ENCODE results near the gene BEND7.
A peak's percentile ranks its signal among the peaks of the same experiment; 100 is the strongest.
"Not testable (repeated sequence)": the region's sequence is repeated elsewhere in the genome, so short reads cannot be mapped to it uniquely, and the experiment has no call there.

The BEND7 gene

GRCh38 chr10:13440185-13441061, 88.4 kb downstream of the BEND7 start:
- peak; percentile 77 for DNase-seq (ENCODE audit: low spot score)
- in situ Hi-C loops (cut with MboI; ENCODE audit: low pct_unique_long_range_greater_than_20kb, low sequenced_read_pairs, unreplicated experiment), result no loop called here
- TF ChIP-seq CTCF (IDR thresholded peaks at IDR 0.05; ENCODE audit: extremely low read depth, insufficient read depth, missing control alignments), result peak; percentile 87

DNA sequence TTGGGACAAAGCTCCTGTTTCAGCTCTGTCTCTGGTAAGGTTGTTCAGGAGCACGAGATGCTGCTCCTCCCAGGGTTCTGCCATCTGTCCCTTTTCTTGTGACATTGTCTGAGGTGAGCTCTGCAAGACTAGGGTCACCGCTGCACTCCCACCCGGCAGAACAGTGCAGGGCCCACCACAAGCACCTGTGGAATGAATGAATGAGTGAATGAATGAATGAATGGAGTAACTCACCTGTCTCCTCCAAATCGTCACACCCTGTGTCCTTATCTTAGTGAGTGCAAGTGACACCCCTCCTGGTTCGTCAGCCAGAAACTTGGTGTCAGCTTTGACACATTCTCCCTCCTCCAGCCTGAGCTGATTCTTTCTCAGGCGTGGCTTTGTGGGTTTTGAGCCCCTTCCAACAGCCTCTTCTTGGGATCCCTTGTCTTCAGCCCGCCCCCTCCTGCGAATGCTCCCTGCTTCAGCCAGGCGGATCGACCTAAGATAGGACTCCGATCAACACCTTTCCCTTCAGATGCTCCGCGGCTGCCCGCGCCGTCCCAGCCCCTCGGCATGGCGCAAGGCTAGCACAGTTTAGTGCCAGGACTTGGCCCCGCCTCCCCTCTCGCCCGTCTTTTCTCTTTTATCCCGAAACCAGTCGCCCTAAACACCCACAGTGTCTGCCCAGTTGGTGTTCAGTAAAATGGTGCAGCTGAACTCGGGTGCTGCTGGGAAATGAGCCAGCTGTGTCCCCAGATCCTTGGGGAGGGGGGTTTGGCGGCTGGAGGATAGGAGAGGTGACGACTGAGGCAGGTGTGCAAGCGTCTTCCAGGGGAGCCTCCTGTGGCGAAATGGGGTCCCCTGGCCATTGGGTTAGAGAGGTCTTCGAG, 89.3 kb downstream of the BEND7 start:
- in situ Hi-C loops (cut with MboI; ENCODE audit: low pct_unique_long_range_greater_than_20kb, low sequenced_read_pairs, unreplicated experiment), result no loop called here
- no peak for TF ChIP-seq CTCF (IDR thresholded peaks at IDR 0.05; ENCODE audit: extremely low read depth, insufficient read depth, missing control alignments)
- DNase-seq (ENCODE audit: low spot score), result no peak

DNA sequence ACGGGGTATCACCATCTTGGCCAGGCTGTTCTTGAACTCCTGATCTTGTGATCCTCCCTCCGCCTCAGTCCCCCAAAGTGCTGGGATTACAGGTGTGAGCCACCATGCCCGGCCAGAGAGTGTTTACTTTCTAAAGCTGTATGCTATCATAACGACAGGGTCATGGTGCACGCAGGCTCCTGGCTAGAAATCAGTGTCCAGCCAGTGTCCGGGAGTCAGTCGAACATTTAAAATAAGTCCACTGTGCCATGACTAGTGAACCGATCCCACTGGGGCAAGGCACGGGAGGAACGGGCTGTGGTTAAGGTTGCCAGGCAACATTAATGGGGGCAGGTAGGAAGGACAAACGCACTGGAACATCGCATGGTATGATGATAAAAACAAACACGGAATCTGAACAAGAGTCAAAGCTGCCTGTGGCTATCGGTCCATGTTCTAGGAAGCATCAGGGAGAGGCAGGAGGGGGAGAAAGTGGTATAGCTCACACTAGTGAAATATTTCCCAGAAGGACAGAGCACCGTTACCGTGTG, 91.7 kb downstream of the BEND7 start:
- no peak for TF ChIP-seq CTCF (IDR thresholded peaks at IDR 0.05; ENCODE audit: extremely low read depth, insufficient read depth, missing control alignments)
- in situ Hi-C loops (cut with MboI; ENCODE audit: low pct_unique_long_range_greater_than_20kb, low sequenced_read_pairs, unreplicated experiment), result no loop called here
- DNase-seq (ENCODE audit: low spot score), result no peak

DNA sequence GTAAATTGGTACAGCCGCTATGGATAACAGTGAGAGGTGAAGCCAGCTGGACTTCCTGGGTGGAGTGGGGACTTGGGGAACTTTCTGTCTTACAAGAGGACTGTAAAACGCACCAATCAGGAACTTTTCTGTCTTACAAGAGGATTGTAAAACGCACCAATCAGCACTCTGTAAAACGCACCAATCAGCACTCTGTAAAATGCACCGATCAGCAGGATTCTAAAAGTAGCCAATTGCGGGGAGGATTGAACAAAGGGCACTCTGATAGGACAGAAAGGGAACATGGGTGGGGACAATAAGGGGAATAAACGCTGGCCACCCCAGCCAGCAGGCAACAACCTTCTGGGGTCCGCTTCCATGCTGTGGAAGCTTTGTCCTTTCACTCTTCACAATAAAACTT, 100.9 kb downstream of the BEND7 start:
- in situ Hi-C loops (cut with MboI; ENCODE audit: low pct_unique_long_range_greater_than_20kb, low sequenced_read_pairs, unreplicated experiment); DNase-seq (ENCODE audit: low spot score): not testable (repeated sequence)

GRCh38 chr10:13425397-13425796, 103.4 kb downstream of the BEND7 start:
- DNase-seq (ENCODE audit: low spot score), result no peak
- in situ Hi-C loops (cut with MboI; ENCODE audit: low pct_unique_long_range_greater_than_20kb, low sequenced_read_pairs, unreplicated experiment), result no loop called here
- no peak for TF ChIP-seq CTCF (IDR thresholded peaks at IDR 0.05; ENCODE audit: extremely low read depth, insufficient read depth, missing control alignments)

DNA sequence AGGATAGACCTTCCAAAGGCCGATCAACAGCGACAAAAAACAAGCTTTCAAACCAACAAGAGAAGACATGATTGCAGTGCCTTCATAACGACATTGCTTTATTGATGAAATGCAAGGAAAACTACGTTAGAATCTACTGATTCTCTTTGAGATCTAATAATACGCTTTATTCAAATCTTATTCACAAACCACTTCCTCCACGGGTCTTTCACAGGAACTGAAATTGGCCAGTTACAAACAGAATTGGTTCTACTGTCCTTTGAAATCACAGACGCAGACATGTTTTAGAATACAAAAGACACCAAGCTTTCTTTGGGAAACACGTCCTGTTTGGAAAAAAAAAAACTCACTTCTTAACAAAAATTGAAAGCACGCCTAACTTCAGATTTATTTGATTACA, 106.0 kb downstream of the BEND7 start:
- no peak for DNase-seq (ENCODE audit: low spot score)
- in situ Hi-C loops (cut with MboI; ENCODE audit: low pct_unique_long_range_greater_than_20kb, low sequenced_read_pairs, unreplicated experiment), result no loop called here
- no peak for TF ChIP-seq CTCF (IDR thresholded peaks at IDR 0.05; ENCODE audit: extremely low read depth, insufficient read depth, missing control alignments)
